GM19238 (cell line): ENCODE data around the gene GNL2.
"Not testable (repeated sequence)": the region's sequence is repeated elsewhere in the genome, so short reads cannot be mapped to it uniquely, and the experiment has no call there.

Source experiments
- DNase-seq: peaks from one replicate; pipeline ENCODE4 v3.0.0; 2011; ENCODE audit warnings: low spot score; ENCODE audit not compliant: insufficient read length

Gene GNL2

GRCh38 chr1:37609002-37609401 lies 13.3 kb upstream of the GNL2 start:
- DNase-seq = no peak

GRCh38 chr1:37606481-37607263 lies 10.9 kb upstream of the GNL2 start:
- DNase-seq = no peak

DNA sequence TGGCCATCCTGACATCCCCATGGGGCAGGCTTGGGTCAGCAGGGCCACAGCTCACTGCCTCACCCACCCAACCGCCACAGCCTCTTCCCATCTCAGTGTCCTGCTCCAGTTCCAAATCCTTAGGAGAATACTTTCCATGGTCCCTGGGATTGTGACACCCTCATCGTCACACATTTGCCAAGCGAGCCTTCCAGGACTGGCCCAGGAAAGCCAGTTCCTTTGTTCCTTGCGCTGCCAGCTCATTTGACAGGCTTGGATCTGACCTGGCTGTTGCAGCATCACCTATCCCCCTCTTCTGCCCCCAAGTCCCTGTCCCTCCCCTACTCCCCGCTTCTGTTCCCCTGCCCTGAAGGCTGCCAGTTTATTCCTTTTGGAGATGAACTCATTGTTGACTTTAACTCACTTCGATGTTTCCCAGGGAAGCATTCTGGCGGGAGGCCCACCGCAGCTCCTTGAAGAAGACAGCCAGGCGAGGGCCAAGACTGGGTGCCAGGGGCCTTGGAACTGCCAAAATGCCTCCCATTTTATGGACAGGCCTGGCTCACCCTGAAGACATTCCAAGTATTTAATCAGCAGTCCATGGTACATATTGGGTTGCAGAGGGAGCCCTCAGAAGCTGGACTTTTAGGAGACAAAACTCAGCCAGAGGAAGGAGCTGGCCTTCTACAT lies 10.2 kb upstream of the GNL2 start:
- no peak for DNase-seq

DNA sequence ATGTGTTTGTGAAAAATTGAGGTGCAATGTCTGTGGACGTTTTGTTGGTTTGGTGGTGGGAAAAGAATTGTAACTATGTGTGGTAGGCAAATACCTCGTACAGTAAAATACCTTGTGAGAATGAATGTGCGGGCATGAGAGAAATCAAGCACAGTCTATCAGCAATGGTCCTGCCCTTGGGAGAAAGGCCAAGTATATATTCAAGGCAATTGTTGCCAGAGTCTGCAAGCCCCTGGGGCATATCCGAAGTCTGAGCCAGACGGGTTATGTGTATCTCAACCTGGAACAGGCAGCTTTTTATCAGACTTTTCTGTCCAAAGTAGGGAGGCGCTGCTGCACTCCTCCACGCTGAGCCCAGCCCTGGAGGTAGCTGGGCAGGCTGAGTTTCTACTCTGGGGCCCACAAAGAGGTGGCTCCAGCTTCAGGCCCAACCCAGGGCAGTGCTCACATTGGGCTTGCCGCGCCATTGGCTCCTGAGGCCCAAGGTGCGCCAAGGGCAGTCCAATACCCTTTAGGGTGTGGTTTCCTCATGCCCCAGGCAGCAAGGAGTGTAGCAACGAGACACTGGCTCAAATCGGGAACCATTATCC lies 9.4 kb upstream of the GNL2 start:
- DNase-seq = no peak

GRCh38 chr1:37602750-37603694 lies 7.3 kb upstream of the GNL2 start:
- DNase-seq = peak; percentile 44

- no peak for DNase-seq
These were observed 5.7 kb upstream of the GNL2 start for GRCh38 chr1:37601441-37601840.

- no peak for DNase-seq
These were observed 4.2 kb upstream of the GNL2 start for GRCh38 chr1:37599940-37600339.

GRCh38 chr1:37596182-37596667 lies 488 bp upstream of the GNL2 start:
- DNase-seq = no peak

DNA sequence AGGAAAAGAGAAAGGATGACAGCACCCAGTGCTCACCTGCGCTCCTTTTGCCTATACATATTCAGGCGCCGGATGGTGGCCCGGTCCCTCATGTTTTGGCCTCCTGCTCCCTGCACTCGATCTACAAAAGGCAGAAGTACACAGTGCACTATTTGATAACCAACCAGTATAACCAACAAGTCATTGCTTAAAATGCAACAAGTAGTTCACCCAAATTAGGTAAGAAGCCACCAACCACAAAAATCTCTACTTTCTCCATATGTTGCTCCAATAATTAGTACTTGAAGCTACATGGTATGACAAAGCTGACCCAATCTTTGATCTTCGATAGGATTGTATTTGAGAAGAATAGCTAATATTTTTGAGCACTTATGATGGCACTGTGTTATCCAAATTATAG lies 2.0 kb downstream of the GNL2 start:
- DNase-seq = no peak

- DNase-seq = no peak
These were observed 6.8 kb downstream of the GNL2 start for GRCh38 chr1:37588939-37589338.

DNA sequence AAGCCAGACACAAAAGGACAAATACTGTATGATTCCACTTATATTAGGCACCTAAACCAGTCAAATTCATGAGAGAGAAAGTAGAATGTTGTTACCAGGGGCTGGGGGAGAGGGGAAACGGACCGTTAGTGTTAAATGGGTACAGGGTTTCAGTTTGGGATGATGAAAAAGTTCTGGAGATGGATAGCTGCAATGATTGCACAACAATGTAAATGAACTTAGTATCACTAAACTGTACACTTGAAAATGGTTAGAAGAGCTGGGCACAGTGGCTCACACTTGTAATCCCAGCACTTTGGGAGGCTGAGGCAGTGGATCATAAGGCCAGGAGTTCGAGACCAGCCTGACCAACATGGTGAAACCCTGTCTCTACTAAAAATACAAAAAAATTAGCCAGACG lies 11.2 kb downstream of the GNL2 start:
- DNase-seq = not testable (repeated sequence)

GRCh38 chr1:37575692-37576091 lies 20.0 kb downstream of the GNL2 start:
- no peak for DNase-seq

DNA sequence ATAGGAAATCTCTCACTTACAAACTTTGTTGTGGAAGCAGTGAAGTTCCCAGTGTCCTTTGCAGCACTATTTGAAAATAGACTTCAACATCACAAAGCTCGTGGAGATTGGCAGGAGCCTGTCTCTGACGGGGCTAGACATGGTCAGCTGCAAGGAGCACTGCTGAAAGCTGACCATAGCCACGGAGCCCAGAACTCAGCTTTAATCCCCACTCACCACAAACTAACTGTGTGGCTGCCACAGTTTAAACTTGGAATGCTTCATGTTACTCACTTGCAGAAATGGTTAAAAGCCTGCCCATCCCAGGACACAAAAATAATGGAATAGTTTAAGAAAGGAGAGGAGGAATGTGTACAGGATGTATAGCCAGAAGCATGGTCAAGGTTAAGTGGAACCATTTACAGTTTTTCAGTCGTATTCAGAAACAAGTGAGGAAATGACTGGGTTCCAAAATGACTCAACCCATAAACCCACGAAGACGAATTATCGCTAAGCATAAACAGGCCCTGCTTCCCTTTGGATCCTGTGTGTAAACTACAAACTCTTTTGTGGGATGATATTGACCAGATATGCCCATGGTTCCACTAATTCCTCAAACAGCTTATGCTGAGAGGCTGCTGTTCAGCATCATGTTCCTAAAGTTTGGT lies 20.8 kb downstream of the GNL2 start:
- DNase-seq = no peak

GRCh38 chr1:37570528-37571334 lies 25.0 kb downstream of the GNL2 start:
- no peak for DNase-seq

DNA sequence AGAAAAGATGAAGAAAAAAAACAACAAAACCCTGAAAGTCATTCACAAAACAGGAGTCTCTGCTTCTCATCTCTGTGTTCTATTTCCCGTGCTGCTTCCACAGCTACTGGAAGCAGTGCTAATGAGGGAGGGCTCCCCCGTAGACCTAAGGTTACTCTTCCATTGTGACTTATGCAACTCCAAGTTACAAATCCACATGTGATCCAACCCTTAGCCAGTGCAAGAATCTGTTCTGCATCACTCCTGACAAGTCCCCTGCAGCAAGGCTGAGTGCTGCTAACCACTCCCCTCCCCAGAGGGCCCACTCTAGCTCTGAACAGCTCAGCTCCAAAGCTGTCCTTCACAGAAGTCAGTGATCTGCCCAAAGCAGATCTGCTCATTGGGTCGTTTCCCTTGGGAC lies 28.7 kb downstream of the GNL2 start:
- no peak for DNase-seq

- no peak for DNase-seq
These were observed 30.8 kb downstream of the GNL2 start for GRCh38 chr1:37564892-37565291.

DNA sequence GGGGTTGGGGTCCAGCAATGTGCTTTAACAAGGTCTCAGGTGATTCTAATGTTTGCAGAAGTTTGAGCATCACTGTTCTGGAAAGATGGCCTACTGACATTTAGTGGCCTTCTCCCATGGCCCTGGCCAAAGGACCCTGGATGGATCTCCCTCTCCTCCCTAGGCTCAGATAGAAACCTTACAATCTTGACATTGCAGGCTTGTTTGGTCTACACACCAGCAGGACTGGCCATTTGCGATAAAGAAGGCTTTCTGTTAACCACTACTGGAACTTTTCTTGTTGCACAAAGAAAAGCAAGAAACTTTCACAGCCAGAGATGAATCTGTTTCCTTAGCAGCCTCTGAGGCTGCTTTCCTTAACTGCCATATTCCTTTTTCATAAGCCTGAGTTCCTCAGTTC lies 32.8 kb downstream of the GNL2 start:
- DNase-seq = no peak

- peak; percentile 34 for DNase-seq
These were observed 34.3 kb downstream of the GNL2 start for GRCh38 chr1:37561133-37562132.
